Measurements from ENCODE around the gene DHX40. TPM values are rescaled to one million over a fixed set of nuclear protein-coding genes. Genes with fewer than 3 reads are reported as not detected.

DHX40 gene
- polyA plus RNA-seq, 1 of the 3 experiments (the other 2 are of a cell fraction): 33.8 TPM

DNA sequence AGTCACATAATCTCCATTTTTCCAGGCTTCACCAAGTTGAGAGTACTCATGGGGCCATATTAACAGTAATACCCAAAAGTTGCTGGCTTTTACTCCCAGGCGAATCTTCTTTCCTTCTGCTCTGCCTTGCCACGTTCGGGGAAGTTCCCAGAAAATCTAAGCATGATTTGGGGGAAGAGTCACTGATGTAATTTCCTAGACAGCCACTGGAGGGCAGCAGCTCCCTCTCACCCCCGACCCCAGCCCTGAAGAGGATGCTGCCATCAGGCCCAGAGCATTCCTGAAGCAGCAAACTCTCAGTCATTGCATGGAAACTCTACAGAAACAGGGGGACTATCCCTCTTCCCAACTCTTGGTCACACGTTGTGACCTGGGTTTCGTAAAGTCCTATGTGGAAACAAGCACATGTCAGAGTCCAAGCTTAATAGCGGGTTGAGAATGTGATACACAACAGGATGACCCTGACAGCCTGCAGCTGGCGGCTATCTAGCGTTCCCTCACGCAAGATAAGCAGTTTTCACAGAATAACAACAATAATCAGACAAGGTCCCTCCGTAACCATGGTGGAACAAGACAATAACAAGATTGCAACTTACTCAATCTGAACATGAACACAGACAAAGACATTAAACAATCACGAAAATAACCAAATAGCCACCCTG is 43.8 kb upstream of the DHX40 start:
- H2AFZ ChIP-seq (ENCODE audit: low read depth): peak overlapping the region; percentile 93
- no peak for TF ChIP-seq NRF1 (IDR thresholded peaks at IDR 0.05; ENCODE audit: low read depth, low read length)
- TF ChIP-seq, protein P1, sequence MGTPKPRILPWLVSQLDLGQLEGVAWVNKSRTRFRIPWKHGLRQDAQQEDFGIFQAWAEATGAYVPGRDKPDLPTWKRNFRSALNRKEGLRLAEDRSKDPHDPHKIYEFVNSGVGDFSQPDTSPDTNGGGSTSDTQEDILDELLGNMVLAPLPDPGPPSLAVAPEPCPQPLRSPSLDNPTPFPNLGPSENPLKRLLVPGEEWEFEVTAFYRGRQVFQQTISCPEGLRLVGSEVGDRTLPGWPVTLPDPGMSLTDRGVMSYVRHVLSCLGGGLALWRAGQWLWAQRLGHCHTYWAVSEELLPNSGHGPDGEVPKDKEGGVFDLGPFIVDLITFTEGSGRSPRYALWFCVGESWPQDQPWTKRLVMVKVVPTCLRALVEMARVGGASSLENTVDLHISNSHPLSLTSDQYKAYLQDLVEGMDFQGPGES (IDR thresholded peaks at IDR 0.05; ENCODE audit: low read depth, low read length): no peak
- TF ChIP-seq NFIC (IDR thresholded peaks at IDR 0.05; ENCODE audit: borderline replicate concordance): no peak
- no peak for TF ChIP-seq MEF2A (IDR thresholded peaks at IDR 0.05; ENCODE audit: borderline replicate concordance, low read depth)
- TF ChIP-seq, protein P2, sequence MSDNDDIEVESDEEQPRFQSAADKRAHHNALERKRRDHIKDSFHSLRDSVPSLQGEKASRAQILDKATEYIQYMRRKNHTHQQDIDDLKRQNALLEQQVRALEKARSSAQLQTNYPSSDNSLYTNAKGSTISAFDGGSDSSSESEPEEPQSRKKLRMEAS (IDR thresholded peaks at IDR 0.05; ENCODE audit: low read depth): no peak
- no peak for TF ChIP-seq RCOR1 (IDR thresholded peaks at IDR 0.05; ENCODE audit: low read length)
- TF ChIP-seq TEAD4 (IDR thresholded peaks at IDR 0.05; ENCODE audit: borderline replicate concordance, insufficient read depth): no peak
- TF ChIP-seq RAD21 (IDR thresholded peaks at IDR 0.05; ENCODE audit: low read length): peak; percentile 98
- TF ChIP-seq RFX5 (IDR thresholded peaks at IDR 0.05; ENCODE audit: low read length): no peak
- peak; percentile 63 for TF ChIP-seq MXI1 (IDR thresholded peaks at IDR 0.05; ENCODE audit: low read depth, low read length)
- no peak for TF ChIP-seq JUND (IDR thresholded peaks at IDR 0.05)
- TF ChIP-seq, protein P3, sequence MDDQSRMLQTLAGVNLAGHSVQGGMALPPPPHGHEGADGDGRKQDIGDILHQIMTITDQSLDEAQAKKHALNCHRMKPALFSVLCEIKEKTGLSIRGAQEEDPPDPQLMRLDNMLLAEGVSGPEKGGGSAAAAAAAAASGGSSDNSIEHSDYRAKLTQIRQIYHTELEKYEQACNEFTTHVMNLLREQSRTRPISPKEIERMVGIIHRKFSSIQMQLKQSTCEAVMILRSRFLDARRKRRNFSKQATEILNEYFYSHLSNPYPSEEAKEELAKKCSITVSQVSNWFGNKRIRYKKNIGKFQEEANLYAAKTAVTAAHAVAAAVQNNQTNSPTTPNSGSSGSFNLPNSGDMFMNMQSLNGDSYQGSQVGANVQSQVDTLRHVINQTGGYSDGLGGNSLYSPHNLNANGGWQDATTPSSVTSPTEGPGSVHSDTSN (IDR thresholded peaks at IDR 0.05): no peak
- no peak; the same call in 1 of the 2 replicates for TF ChIP-seq GATA2 (CRISPR knock-in tag; IDR thresholded peaks at IDR 0.05)
- no peak for TF ChIP-seq GABPA (IDR thresholded peaks at IDR 0.05; ENCODE audit: low read depth)
- TF ChIP-seq EP300 (IDR thresholded peaks at IDR 0.05; ENCODE audit: borderline replicate concordance in 1 of 2, low read depth in 1 of 2, low read length in 1 of 2): peak in 1 of 2 experiments; percentile 49; a peak in 1 of 4 replicates
- TF ChIP-seq FOSL2 (IDR thresholded peaks at IDR 0.05; ENCODE audit: borderline replicate concordance, low read depth): no peak
- no peak for TF ChIP-seq RXRA (IDR thresholded peaks at IDR 0.05; ENCODE audit: borderline replicate concordance, low read depth)
- TF ChIP-seq, protein P4, sequence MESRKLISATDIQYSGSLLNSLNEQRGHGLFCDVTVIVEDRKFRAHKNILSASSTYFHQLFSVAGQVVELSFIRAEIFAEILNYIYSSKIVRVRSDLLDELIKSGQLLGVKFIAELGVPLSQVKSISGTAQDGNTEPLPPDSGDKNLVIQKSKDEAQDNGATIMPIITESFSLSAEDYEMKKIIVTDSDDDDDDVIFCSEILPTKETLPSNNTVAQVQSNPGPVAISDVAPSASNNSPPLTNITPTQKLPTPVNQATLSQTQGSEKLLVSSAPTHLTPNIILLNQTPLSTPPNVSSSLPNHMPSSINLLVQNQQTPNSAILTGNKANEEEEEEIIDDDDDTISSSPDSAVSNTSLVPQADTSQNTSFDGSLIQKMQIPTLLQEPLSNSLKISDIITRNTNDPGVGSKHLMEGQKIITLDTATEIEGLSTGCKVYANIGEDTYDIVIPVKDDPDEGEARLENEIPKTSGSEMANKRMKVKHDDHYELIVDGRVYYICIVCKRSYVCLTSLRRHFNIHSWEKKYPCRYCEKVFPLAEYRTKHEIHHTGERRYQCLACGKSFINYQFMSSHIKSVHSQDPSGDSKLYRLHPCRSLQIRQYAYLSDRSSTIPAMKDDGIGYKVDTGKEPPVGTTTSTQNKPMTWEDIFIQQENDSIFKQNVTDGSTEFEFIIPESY (IDR thresholded peaks at IDR 0.05; ENCODE audit: borderline replicate concordance, low read depth): no peak
- TF ChIP-seq FOXJ3 (CRISPR knock-in tag; IDR thresholded peaks at IDR 0.05): peak; percentile 79
- TF ChIP-seq CHD2 (IDR thresholded peaks at IDR 0.05; ENCODE audit: low read length, partially characterized antibody): peak; percentile 72
- TF ChIP-seq, protein P5, sequence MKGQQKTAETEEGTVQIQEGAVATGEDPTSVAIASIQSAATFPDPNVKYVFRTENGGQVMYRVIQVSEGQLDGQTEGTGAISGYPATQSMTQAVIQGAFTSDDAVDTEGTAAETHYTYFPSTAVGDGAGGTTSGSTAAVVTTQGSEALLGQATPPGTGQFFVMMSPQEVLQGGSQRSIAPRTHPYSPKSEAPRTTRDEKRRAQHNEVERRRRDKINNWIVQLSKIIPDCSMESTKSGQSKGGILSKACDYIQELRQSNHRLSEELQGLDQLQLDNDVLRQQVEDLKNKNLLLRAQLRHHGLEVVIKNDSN (IDR thresholded peaks at IDR 0.05; ENCODE audit: borderline replicate concordance, low read depth): no peak
- TF ChIP-seq, protein P6, sequence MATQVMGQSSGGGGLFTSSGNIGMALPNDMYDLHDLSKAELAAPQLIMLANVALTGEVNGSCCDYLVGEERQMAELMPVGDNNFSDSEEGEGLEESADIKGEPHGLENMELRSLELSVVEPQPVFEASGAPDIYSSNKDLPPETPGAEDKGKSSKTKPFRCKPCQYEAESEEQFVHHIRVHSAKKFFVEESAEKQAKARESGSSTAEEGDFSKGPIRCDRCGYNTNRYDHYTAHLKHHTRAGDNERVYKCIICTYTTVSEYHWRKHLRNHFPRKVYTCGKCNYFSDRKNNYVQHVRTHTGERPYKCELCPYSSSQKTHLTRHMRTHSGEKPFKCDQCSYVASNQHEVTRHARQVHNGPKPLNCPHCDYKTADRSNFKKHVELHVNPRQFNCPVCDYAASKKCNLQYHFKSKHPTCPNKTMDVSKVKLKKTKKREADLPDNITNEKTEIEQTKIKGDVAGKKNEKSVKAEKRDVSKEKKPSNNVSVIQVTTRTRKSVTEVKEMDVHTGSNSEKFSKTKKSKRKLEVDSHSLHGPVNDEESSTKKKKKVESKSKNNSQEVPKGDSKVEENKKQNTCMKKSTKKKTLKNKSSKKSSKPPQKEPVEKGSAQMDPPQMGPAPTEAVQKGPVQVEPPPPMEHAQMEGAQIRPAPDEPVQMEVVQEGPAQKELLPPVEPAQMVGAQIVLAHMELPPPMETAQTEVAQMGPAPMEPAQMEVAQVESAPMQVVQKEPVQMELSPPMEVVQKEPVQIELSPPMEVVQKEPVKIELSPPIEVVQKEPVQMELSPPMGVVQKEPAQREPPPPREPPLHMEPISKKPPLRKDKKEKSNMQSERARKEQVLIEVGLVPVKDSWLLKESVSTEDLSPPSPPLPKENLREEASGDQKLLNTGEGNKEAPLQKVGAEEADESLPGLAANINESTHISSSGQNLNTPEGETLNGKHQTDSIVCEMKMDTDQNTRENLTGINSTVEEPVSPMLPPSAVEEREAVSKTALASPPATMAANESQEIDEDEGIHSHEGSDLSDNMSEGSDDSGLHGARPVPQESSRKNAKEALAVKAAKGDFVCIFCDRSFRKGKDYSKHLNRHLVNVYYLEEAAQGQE (IDR thresholded peaks at IDR 0.05; ENCODE audit: low read depth, low read length): no peak
- TF ChIP-seq FOXM1 (IDR thresholded peaks at IDR 0.05; ENCODE audit: low read depth): no peak

More for the DNA sequence above, 43.8 kb upstream of the DHX40 start:
- H3K79me2 ChIP-seq (ENCODE audit: insufficient read depth): no peaks in the 10 kb centered on the region
- H3K9me3 ChIP-seq: no peaks in the 10 kb centered on the region
- no peaks in the 10 kb centered on the region for H4K20me1 ChIP-seq (ENCODE audit: insufficient read depth)
- H3K9ac ChIP-seq: no peak overlapping the region
- H3K4me3 ChIP-seq (ENCODE audit: low read depth in 2 of 2, low read length in 1 of 2): 0 out of 4 replicates have a peak overlapping the region, but pooled peaks of 1 of the 2 experiments have one; percentile 7
- H3K4me2 ChIP-seq: peak overlapping the region; percentile 60
- H3K4me1 ChIP-seq (ENCODE audit: control insufficient read depth in 1 of 2, insufficient read depth in 2 of 2, low read depth in 1 of 2, low read length in 1 of 2): peaks cover 0 to 3% of the 10 kb centered on the region in 2 experiments; a peak in 2 of 4 replicates
- H3K27me3 ChIP-seq (ENCODE audit: insufficient read depth): no peaks in the 10 kb centered on the region
- no peaks in the 10 kb centered on the region for H3K36me3 ChIP-seq (replicated peaks in 1 of 2; ENCODE audit: control insufficient read depth in 1 of 2, insufficient read depth in 2 of 2, low read length in 1 of 2)
- POLR2A ChIA-PET: interaction anchor here (0.8 to 1.1 kb wide), 2 partner anchors 10 to 44 kb away, joined by 3 read pairs; partner anchors contain the start of gene DHX40
- peak overlapping the region in 1 of 2 experiments; percentile 70; a peak in 2 of 4 replicates for H3K27ac ChIP-seq (ENCODE audit: low read depth in 2 of 2, low read length in 1 of 2)
- H3K9me2 ChIP-seq: no peaks in the 10 kb centered on the region
- peak; percentile 92 for DNase-seq
- no peaks in the 10 kb centered on the region for H3F3A ChIP-seq (replicated peaks; ENCODE audit: insufficient read depth)
- 44% methylated on average over 12 of the region's 12 CpGs for WGBS (ENCODE audit: low lambda C conversion rate)
- CTCF ChIA-PET: interaction anchor here (0.6 to 5.5 kb wide), 44 partner anchors 9 to 299 kb away, joined by 3 to 105 read pairs (median 5); partner anchors contain the start of genes DHX40 and VMP1

Measured in SK-N-SH (cell line).